Measurements from ENCODE around the gene DHX34.
"Not testable (repeated sequence)": the region's sequence is repeated elsewhere in the genome, so short reads cannot be mapped to it uniquely, and the experiment has no call there.

DHX34 gene

DNA sequence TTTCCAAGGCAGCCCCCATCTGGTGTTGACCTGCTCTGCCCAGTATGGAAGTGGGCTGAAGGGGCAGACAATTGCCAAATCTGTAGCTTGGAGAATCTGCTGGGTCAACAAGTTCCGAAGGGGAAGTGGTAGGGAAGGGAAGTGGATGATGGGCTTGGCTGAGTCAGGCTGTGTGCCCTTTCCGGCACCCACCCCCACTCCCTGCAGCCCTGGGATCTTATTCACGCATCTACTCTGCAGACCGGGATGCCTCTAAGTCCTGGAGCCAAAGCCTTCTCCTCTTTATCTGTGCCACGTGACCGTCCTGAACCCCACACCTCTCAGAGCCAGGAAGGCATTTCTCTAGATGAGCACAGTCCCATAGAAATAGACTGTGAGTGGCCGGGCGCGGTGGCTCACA is 24.6 kb upstream of the DHX34 start:
- DNase-seq: no peak

DNA sequence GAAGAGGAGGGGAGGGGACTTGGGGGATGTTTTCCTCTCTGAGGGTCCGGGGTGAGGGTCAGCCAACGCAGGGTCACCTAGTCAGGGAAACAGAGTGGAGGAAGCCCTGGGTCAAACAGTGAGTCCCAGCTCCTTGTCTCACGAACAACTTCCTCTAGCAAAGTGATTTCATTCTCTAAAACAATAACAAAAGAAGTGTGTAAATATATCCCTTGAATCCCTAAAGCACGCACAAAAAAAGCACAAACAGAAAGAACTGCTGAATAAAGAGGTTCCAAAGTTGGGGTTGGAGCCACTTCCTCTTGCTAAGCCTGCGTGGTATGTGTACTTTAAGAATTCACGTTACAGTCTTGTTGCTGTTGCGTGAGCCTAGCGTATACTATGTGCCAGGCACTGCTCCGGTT is 18.6 kb upstream of the DHX34 start:
- DNase-seq: no peak

DNA sequence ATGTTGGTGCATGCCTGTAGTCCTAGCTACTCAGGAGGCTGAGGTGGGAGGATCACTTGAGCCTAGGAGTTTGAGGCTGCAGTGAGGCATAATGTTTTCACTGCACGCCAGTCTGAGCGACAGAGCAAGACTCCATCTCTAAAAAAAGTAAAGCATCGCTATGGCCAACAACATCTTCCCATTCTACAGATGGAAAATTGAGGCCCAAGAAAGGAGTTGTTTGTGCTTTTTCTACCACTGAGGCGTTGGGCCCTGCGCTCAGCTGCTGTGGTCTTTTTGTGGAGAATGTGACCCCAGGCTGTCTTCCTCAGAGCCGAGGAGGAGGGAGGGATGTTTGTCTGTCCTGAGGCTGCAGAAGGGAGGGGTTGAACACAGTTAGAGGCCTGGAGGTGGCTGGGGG is 17.6 kb upstream of the DHX34 start:
- DNase-seq: no peak

DNA sequence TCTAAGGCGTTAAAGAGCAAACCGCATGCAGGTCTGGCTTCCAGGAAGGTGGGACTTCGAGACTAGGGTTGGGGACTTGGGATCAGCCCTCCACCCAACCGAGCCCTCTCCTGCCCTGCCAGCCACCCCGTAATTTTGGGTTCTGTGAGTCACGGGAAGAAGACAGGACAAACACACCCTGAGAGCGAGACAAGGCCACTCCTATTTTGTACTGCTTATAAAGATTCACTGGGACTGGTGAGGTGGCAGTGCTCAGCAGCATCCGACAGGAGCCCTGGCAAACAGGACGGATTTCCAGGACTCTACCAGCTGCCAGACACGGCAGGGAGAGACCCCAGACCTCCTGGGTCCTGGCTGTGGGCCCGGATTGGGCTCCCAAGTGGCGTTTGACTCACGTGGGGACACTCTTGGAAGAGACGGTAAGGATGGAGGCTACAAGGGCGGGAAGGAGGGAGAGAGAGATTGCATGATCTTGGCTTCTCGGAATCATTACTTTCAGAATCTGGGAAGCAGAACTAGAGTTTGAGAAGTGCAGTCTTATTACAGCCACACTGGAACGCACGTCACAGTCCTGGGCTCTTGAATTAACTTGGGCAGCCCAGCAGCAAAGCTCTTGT is 17.1 kb upstream of the DHX34 start, which contains the start of gene C5AR2:
C5AR2 (plus strand) TSS at position 245 of the 617 bp plus-strand sequence. CDS start 8,625 bp downstream, outside the sequence.
- DNase-seq: no peak

DNA sequence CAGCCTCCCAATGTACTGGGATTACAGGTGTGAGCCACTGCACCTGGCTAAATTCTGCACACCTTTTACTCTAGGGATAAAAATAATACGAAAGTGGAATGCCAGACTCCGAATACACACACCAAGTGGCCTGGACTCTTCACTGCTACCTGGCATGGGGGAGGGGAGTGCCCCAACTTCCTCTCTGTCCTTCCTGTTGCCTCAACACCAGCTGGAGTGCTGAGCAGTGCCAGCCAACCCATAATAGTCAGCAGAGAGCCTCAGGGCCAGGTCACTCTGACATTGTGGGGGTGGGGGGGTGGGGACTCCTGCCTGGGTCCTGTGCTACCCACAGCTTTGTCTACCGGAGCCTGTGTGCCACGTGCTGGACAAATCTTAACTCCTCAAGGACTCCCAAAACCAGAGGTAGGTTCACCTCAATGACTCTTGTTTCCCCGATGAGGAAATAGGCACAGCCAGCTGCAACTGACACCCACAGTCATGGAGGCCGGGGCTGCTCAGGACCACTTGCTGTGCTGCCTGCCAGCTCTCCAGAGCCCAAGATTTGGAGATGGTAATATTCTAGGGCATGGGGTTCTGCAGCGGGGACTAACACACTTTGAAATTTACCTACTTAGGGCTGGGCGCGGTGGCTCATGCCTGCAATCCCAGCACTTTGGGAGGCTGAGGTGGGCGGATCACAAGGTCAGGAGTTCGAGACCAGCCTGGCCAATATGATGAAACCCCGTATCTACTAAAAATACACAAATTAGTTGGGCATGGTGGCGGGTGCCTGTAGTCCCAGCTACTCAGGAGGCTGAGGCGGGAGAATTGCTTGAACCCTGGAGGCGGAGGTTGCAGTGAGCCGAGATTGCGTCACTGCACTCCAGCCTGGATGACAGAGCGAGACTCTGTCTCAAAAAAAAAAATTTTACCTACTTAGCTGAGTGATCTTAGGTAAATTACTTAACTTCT is 12.1 kb upstream of the DHX34 start:
- DNase-seq: not testable (repeated sequence)

DNA sequence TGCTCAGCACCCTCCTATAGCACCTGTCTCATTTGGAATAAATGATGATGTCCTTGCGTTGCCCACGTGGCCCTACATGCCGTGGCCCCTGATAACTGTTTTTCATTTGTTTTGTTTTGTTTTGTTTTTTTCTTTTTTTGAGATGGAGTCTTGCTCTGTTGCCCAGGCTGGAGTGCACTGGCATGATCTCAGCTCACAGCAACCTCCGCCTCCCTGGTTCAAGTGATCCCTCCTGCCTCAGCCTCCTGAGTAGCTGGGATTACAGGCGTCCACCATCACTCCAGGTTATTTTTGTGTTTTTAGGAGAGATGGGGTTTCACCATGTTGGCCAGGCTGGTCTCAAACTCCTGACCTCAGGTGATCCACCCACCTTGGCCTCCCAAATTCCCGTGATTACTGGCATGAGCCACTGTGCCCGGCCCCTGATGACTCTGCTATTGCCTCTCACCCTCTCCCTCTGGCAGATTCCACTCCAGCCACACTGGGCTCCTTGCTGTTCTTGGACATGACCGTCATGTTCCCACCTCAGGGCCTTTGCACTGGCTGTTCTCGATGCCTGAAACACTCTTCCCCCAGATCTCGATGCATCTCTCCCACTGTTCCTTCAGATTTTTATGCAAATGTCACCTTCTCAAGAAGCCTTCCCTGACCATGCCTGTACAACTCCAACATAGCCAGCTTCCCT is 9.8 kb upstream of the DHX34 start:
- no peak for DNase-seq

DNA sequence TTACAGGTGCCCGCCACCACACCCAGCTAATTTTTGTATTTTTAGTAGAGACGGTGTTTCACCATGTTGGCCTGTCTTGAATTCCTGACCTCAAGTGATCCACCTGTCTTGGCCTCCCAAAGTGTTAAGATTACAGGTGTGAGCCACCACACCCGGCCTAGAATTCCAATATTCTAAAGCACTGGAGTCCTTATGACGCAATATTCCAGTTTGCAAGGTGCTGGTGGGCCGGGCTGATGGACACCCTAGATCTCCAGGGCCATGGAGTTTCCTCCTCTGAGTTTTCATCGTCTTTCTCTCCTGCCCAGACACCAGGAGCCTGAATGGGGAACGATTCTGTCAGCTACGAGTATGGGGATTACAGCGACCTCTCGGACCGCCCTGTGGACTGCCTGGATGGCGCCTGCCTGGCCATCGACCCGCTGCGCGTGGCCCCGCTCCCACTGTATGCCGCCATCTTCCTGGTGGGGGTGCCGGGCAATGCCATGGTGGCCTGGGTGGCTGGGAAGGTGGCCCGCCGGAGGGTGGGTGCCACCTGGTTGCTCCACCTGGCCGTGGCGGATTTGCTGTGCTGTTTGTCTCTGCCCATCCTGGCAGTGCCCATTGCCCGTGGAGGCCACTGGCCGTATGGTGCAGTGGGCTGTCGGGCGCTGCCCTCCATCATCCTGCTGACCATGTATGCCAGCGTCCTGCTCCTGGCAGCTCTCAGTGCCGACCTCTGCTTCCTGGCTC is 8.5 kb upstream of the DHX34 start:
- DNase-seq: no peak

DNA sequence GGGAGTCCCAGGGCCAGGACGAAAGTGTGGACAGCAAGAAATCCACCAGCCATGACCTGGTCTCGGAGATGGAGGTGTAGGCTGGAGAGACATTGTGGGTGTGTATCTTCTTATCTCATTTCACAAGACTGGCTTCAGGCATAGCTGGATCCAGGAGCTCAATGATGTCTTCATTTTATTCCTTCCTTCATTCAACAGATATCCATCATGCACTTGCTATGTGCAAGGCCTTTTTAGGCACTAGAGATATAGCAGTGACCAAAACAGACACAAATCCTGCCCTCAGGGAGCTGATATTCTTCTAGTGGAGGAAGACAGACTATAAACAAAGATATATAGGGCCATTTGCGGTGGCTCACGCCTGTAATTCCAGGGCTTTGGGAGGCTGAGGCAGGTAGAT is 7.4 kb upstream of the DHX34 start:
- DNase-seq: no peak

DNA sequence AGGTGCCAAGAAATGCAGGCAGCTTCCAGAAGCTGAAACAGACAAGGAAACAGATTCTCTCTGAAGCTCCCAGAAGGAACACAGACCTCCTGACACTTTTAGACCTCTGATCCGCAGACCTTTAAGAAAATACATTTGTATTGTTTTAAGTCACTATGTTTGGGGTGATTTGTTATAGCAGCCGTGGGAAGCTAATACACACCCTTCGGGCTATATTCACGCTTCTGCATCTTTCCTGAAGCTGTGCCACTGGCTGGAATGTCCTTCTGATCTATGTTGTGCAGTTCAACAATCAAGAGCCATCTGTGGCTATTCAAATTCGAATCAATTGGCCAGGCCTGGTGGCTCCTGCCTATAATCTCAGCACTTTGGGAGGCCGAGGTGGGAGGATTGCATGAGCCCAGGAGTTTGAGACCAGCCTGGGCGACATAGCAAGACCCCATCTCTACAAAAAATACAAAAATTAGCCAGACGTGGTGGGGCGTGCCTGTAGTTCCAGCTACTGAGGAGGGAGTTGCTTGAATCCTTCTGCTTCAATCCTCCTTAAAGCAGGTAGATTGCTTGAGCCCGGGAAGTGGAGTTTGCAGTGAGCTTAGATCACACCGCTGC is 5.8 kb upstream of the DHX34 start:
- no peak for DNase-seq

DNA sequence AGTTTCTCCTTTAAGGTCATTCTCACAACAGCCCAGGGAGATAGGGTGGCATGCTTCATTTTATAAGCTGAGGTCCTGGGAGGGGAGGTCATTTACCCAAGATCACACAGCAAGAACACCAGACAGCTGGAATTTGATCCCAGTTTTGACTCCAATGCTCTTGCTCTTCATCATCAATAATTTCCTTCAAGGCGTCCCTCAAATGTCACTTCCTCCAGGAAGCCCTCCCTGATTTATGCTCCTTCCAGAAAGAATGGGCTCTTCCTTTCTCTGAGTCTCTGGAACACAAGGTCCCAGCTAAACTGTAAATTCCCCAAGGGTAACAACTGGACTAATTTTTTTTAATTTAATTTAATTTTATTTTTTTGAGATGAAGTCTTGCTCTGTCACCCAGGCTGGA is 4.7 kb upstream of the DHX34 start:
- no peak for DNase-seq

DNA sequence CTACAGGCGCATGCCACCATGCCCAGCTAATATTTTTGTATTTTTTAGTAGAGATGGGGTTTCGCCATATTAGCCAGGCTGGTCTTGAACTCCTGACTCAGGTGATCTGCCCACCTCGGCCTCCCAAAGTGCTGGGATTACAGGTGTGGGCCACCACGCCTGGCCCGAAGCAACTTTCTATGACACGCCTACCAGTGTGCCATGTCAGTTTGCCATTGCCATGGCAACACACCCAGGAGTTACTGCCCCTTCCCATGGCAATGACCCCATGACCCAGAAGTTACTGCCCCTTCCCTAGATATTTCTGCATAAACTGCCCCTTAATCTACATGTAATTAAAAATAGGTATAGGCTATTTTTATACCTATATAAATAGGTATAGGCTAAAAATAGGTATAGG is 3.1 kb upstream of the DHX34 start:
- not testable (repeated sequence) for DNase-seq

DNA sequence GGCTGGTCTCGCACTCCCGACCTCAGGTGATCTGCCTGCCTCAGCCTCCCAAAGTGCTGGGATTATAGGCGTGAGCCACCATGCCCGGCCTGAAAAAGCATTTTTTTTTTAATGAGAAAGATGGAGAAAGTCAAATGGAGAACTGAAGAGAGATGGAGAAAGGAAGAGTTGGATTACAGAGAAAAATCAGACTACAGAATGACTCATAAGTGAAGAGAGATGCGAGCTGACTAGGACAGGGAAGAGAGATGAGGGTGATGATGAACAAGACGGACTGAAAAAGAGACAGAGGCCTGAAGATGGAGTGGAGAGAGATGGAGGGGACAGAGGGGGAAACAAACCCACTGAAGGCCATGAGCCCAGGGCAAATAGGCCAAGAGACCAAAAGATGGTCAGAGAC is 1.5 kb downstream of the DHX34 start:
- no peak for DNase-seq

DNA sequence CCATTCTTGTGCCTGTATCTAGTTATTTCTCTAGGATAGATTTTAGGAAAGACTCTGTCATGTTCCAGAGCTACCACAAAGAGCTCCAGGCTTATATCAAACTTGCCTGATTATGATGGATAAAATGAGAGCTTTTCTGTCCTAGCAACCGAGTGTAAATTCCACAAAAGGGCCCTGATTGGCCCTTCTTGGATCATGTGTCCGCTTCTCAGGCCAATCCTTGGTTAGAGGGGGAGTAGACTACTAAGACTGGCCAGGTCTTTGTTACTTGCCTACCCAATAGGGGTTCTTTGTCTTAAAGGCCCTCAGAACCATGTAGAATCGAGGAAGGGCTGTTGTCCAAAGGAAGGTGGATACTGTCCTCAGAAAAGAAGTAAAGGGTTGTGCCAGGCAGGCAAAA is 2.4 kb downstream of the DHX34 start:
- peak in 1 of 2 experiments; percentile 23 for DNase-seq

DNA sequence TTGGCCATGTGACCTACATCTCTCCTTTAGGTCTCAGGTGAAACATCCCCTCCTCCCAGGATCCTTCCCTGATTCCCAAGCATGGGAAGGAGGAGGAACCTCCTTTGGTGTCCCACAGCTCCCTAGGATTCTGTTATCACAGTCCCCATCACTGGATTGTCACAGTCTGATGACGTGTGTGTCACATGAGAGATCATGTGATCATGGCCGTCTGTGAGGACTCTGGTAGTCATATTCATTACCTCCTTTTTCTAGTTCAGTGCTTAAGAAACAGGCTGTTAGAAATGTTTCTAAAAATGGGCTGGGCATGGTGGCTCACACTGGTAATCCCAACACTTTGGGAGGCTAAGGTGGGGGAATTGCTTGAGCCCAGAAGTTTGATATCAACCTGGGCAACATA is 3.0 kb downstream of the DHX34 start:
- DNase-seq: no peak

DNA sequence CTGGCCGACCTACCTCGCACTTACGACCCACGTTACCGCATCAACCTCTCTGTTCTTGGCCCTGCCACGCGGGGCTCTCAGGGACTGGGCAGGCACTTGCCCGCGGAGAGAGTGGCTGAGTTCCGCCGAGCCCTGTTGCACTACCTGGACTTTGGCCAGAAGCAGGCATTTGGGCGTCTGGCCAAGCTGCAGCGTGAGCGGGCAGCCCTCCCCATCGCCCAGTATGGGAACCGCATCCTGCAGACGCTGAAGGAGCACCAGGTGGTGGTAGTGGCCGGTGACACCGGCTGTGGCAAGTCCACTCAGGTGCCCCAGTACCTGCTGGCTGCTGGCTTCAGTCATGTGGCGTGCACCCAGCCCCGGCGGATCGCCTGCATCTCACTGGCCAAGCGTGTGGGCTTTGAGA is 4.2 kb downstream of the DHX34 start:
- DNase-seq: no peak

DNA sequence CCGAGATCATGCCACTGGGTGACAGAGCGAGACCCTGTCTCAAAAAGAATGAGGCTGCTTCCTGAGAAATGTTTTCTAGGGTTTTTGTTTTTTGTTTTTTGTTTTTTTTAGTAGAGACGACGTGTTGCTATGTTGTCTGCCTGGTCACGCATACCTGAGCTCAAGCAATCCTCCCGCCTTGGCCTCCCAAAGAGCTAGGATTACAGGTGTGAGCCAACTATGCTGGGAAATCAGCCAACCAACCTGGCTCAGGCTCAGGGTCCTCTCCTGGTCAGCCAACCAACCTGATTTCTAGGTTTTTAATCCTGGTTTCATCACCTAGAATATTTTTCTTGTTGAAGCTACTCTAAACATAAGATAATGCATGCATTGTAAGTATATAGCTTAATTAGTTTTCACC is 7.8 kb downstream of the DHX34 start:
- no peak for DNase-seq

DNA sequence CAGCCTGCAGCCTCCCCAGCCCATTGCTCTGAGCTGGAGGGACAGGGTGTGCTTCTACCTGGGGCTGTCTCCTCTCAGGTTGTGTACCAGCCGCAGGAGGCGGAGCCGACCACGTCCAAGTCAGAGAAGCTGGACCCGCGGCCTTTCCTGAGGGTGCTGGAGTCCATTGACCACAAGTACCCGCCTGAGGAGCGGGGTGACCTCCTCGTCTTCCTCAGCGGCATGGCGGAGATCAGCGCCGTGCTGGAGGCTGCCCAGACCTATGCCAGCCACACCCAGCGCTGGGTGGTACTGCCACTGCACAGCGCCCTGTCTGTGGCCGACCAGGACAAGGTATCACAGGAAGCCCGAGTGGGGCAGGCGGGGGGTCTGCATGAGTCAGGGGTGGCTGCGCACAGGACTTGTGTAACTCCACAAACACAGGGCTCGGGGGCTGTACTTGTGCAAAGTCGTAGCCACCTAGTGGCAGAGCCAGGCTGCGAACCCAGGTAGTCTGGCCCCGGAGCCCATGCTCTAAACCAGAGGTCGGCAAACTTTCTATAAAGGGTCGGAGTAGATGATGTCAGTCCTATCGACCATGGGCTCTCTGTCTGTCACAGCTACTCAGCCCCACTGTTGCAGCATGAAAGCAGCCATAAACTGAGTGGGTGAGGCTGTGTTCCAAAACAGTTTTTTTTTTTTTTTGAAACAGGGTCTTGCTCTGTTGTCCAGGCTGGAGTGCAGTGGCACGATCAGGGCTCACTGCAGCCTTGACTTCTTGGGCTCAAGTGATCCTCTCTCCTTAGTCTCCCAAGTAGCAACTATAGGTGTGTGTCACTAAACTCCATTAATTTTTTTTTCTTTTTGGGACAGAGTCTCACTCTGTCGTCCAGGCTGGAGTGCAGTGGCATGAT is 8.9 kb downstream of the DHX34 start:
- no peak for DNase-seq

DNA sequence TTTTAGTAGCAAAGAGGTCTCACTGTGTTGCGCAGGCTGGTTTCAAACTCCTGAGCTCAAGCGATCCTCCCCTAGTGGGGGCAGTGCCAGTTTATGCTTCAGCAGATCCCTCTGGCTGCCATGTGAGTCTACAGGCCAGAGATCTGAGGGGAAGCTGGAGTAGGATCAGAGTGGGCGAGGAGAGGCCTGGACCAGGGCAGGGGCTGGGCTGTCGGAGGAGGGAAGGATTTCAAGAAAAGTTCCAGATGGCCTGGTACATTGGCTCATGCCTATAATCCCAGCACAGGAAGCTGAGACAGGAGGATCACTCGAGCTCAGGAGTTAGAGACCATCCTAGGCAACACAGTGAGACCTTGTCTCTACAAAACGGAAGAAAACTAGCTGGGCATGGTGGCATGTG is 9.8 kb downstream of the DHX34 start:
- no peak for DNase-seq

DNA sequence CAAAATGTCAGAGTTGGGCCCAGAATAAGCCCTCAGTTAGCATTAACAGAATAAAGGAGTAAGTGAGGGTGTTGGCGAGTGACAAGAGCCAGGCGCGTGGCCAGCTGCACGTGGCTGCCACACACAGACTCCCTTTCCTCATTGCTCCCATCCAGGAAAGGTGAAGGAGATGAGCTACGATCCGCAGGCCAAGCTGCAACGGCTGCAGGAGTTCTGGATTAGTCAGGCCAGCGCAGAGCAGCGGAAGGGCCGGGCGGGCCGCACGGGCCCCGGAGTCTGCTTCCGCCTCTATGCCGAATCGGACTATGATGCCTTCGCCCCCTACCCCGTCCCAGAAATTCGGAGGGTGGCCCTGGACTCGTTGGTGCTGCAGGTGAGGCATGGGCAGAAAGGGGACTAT is 13.2 kb downstream of the DHX34 start:
- no peak for DNase-seq

DNA sequence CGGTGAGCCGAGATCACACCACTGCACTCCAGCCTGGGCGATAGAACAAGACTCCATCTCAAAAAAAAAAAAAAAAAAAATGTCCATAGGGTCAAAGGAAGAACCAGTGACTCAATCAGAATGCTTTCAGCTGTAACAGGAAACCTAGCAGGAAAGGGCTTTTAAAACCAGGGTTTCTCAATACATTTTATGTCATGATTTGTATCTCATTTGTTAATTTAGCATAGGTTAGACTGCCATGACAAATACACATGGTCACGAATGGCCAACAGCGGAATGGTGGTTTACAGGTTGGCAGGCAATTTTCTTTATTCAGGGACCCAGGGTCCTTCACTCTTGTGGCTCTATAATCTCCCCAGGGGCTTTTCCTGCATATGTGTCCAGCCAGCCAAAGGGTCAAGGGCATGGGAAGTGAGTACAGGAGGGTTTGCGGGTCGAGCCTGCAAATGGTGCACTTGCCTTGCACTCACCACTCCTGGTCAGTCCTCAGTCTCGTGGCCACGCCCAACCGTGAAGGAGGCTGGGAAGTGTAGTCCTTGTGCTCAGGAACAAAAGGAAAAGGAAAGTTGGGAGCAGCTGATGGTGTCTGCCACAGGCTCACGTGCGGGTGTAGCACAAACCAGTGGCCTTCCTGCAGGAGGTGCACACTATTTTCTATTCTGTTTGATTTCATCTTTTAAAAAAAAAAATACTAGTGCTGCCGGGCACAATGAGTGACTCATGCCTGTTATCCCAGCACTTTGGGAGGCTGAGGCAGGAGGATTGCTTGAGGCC is 14.8 kb downstream of the DHX34 start:
- no peak for DNase-seq

DNA sequence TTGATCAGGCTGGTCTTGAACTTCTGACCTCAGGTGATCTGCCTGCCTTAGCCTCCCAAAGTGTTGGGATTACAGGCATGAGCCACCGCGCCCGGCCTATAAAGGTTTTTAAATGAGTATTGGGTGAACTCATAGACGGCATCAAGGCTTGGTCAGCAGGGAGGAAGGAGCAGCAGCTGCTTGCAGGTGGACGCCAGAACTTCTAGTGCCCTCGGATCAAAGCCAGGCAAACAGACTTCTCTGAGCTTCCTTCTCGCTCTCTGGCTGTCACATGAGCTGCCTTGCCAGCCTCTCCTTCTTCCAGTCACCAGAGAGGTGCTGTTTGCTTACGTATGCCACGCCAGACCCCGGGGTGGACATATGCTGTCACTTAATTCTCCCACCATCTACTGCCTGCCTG is 16.3 kb downstream of the DHX34 start:
- DNase-seq: peak in 1 of 2 experiments; percentile 20
